ENCODE measurements around the gene MRPL40.

MRPL40 gene

DNA sequence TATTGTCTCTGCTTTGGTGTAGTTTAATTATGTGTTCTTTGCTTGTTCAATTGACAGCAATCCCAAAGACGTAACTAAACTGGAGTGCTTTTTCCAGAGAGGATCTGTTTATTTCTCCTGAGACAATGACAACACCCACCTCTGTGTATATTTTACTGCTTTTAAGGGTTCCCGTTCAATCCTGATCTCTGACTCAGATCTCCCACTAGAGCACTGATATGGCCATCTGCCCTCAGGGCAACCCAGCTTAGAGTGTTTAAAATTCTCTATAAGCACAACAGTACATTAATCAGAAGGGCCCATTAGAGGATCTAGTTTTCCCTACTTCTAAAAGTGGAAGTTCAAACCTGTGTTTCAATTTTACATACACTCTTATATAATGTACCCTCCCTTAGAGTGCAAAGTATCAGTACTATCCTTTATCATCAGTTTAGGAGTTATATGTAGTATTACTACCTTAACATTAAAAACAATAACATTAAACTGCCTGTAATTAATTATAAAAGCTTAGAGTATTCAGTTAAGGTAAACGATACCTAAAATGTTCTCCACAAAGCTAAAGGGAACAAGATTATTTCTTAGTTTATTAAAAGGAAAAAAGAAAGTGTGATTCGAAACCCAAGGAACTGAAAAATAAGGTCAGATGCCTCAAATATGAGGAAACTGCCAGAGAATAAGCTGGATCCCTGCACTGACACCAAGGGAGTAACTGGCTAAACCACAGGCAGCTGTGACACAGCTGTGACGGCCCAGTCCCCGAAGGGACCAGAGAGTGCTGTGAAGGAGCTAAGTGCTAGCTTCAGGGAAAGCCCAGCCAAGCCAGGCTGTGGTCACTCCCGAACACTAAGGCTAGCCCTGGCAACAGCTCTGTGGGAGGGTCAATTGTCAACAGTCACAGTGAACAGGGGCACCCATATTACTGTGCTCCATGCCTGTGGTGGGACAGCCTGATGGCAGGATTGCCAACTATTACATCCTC, 31.4 kb downstream of the MRPL40 start:
- no peak for DNase-seq (ENCODE audit: low read depth)

- DNase-seq (ENCODE audit: low read depth) = no peak
Observed at GRCh38 chr22:19464546-19464945, 32.2 kb downstream of the MRPL40 start.

- no peak for DNase-seq (ENCODE audit: low read depth)
Observed at GRCh38 chr22:19464975-19465374, 32.6 kb downstream of the MRPL40 start.

GRCh38 chr22:19466126-19466716, 33.9 kb downstream of the MRPL40 start:
- DNase-seq (ENCODE audit: low read depth) = no peak

DNA sequence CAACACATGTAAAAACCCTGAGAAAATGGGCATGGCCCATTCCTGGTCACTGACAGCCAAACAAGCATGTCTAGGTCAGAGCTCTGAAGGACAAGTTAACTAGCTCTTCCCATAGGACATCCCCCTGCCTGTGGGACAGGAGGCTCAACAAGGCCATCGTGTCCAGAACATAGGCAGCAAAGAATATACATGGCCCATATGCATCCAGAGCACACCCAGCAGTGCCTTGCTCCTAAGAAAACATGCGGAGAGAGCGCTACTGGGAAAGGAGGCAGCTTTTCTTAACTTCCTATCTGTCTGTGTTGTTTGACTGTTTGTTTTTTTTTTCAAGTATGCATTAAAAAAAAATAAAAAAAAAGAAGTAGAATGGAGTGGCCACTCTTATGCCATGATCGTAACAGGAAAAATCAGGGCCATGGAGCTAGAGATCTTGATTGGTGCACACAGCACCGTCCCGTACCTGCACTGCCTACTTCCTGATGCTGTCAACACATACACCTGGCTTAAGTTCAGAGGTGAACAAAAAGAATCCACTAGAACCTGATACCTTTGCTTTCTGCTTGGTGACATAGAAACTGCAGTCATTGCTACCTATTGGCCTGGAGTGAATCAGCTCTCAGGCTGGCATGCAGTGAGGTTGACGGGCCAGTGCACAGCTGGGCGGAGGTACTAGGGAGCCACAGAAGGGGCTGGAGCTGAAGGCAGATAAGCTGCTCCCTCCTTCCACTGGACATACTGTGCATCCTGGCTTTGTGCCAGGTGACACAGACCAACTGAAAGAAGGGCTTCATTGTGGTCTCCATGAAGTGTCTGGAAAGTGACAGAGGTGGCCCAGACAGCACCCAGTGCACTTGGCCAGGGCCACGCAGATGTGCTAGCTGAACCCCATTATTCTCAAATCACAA, 34.8 kb downstream of the MRPL40 start:
- no peak for DNase-seq (ENCODE audit: low read depth)

DNA sequence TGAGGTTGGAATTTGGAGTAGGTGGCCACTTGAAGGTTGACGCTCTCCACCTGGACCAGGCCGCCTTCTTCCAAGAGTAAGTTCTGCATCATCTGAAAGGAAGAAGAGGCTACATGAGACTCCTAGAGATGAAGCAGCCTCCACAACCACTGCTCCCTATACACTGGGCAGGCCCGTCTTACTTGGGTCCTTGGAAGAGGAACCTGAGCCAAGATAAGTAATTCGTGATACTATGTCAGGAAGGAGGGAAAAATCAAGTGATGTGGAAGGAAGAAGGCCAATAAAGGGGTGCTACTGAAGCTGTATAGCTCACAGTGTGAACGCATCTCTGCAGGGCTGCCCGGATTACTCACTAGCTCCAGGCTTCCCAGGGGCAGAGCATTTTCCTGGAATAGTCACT, 35.6 kb downstream of the MRPL40 start:
- DNase-seq (ENCODE audit: low read depth) = no peak

- no peak for DNase-seq (ENCODE audit: low read depth)
Observed at GRCh38 chr22:19469421-19469820, 37.1 kb downstream of the MRPL40 start.

GRCh38 chr22:19470010-19470409, 37.7 kb downstream of the MRPL40 start:
- DNase-seq (ENCODE audit: low read depth) = no peak

- no peak for DNase-seq (ENCODE audit: low read depth)
Observed at GRCh38 chr22:19471572-19471971, 39.2 kb downstream of the MRPL40 start.

GRCh38 chr22:19472233-19472632, 39.9 kb downstream of the MRPL40 start:
- DNase-seq (ENCODE audit: low read depth) = no peak

GRCh38 chr22:19473578-19473977, 41.2 kb downstream of the MRPL40 start:
- no peak for DNase-seq (ENCODE audit: low read depth)

- DNase-seq (ENCODE audit: low read depth) = no peak
Observed at GRCh38 chr22:19476023-19476422, 43.7 kb downstream of the MRPL40 start.

DNA sequence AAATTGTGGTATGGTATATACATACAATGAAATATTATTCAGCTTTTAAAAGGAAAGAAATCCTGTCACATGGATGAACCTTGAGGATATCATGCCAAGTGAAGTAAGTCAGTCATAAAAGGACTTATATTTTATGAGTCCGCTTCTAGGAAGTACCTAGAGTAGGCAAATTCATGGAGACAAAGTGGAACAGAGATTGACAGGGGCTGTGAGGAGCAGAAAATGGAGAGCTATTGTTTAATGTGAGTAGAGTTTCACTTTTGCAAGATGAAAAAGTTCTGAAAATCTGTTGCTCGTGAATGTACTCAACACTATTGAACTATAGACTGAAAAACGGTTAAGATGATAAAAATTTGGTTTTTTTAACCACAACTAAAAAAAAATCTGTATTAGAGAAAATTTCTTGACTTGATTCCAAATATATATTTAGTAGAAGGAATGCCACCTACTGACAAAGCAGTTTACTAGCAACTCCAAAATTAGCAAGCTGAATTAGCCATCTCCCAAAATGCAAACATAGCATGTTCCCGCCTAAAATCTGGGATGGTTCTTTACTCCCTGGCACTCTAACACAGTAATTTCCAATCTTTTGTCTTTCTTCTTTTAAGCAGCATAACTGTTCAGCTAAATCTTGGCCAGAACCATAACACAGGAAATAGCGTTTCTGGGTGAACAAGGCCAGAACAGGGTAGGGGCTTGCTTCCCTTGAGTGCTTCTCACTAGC, 45.1 kb downstream of the MRPL40 start:
- no peak for DNase-seq (ENCODE audit: low read depth)

- DNase-seq (ENCODE audit: low read depth) = peak; percentile 4
Observed at GRCh38 chr22:19478045-19478900, 45.9 kb downstream of the MRPL40 start.

- DNase-seq (ENCODE audit: low read depth) = peak; percentile 74
Observed at GRCh38 chr22:19478901-19479354, 46.6 kb downstream of the MRPL40 start, which contains the start of gene UFD1. TSS of gene UFD1 (minus strand) at chr22:19479193. CDS start at chr22:19479085, 108 bp downstream.

DNA sequence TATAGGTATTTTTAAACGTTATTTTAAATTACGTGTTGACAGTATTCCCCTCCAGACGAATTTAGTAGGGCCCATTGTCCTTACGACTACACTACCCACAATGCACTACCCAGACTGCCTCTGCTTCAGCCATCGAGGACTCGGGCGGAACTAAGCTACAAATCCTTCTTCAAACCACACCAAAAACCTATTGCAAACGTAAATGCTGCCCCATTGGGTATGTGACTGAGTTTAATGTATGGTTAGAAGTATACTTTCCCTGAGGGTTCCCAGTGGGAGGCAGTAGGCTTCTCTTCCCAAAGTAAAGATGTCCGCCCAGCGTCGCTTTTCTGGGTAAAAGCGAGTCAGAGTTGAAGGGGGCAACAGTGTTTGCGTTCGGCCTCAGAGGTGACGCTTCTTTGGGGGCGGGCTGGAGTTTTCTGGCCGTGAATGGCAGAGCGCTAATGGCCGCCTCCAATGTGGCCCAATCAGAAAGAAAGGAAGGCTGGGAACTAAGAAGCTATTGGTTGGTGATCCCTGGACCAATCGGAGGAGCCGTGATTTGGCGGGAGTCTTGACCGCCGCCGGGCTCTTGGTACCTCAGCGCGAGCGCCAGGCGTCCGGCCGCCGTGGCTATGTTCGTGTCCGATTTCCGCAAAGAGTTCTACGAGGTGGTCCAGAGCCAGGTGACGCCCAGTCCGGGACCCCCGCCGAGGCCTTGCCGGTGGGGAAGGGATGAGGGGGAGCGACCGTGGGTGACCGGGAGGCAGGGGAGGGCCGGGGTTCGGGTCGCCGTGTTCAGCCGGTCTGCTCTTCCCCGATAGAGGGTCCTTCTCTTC, 47.2 kb downstream of the MRPL40 start, which contains the start of gene CDC45:
CDC45 (plus strand) TSS at position 566 of the 818 bp plus-strand sequence; CDS start at position 615, 49 bp downstream.
- DNase-seq (ENCODE audit: low read depth) = peak; percentile 88

DNA sequence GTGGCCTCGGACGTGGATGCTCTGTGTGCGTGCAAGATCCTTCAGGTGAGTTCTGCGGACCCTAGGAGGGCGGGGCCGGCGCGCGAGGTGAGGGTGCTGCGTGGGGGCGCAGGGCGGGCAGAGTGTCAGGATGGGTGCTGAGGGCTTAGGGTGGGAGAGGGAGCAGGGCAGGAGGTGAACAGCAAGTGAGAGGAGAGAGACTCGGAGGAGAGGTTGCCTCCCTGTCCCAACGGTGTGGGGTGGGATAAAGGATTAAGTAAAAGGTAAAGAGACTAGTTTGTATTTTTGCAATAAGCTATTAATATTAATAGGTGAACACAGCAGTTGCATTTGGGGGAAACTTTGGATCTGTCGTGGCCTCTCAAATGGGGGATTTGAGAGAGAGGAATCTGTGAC, 47.8 kb downstream of the MRPL40 start:
- peak; percentile 0 for DNase-seq (ENCODE audit: low read depth)

GRCh38 chr22:19480789-19481188, 48.4 kb downstream of the MRPL40 start:
- no peak for DNase-seq (ENCODE audit: low read depth)

GRCh38 chr22:19482297-19482696, 50.0 kb downstream of the MRPL40 start:
- no peak for DNase-seq (ENCODE audit: low read depth)
